HL-60/S4 treated with retinoic acid at 250 ng/mL for 4 days and 3 days (cell line): ENCODE measurements around the gene ARHGEF39.
"Not testable (repeated sequence)": the region's sequence is repeated elsewhere in the genome, so short reads cannot be mapped to it uniquely, and the experiment has no call there.

Experiments used
- in situ Hi-C: fragments of 300-500 bp; cut with MboI; formaldehyde crosslinking; loops from 2 replicates; pipeline ENCODE4 v1.7.0; 2022; ENCODE audit warnings: low sequenced_read_pairs

Gene ARHGEF39

DNA sequence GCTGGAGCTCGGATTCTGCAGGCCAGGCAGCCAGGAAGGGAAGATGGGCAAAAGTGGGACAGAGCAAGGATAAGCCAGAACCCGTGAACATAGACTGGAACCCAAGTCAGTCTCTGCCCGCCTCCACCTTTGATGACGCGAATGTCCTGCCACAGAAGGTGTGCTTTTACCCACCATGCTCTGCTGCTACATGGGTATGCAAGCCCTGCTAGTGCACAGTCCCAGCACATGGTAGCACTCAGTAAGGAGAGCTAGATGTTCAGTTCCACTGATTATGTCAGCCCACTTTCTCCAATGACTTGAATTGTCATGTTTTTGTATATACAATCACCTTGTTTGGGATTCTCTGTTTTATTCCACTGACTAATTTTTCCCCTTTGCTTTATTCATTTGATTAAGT, 35.4 kb downstream of the ARHGEF39 start:
- in situ Hi-C loops, result no loop called here

- in situ Hi-C loops, result no loop called here
Observed at GRCh38 chr9:35628389-35628991, 36.5 kb downstream of the ARHGEF39 start.

GRCh38 chr9:35627575-35627974, 37.4 kb downstream of the ARHGEF39 start:
- in situ Hi-C loops, result no loop called here

DNA sequence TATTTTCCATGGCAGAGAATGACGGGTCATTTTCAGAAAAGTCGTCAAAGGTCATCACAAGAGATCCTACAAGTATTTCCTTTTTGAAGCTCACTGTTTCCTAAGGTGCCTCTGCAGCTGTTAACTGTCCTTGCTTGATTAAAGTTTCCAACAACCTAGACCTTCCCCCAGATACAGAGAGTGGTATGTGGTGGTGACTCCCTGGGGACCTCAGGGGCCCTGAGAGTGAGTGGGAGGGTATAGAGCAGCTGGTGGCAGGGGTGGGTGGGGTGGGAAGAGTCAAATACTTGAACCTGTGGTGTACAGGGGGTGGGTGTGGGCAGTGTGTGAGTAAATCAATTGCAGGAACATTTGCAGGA, 45.2 kb downstream of the ARHGEF39 start:
- in situ Hi-C loops, result no loop called here

GRCh38 chr9:35618854-35619799, 45.9 kb downstream of the ARHGEF39 start:
- in situ Hi-C loops, result no loop called here

DNA sequence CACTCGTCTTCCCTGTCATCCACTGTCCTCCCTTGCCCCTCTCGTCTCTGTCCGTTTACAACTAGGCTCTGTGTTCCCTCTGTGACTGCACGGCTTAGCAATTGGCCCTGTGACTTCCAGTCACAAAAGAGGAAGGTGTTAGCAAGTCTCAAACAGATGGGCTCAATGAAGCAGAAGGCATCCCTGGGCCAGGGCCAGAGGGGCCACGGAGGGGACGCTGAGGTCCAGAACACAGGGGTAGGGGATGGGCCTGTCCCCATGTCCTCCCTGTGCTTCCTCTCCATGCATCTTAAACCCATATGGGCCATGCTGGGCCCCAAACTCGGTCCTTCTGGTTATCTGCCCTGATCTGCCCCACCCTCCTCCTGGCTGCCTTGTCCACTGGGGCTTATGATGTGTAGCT, 46.7 kb downstream of the ARHGEF39 start, which contains the start of gene CD72:
CD72 (minus strand) TSS at position 89 of the 403 bp plus-strand sequence. CDS start 110 bp downstream, outside the sequence.
- in situ Hi-C loops, result no loop called here

GRCh38 chr9:35617548-35617947, 47.4 kb downstream of the ARHGEF39 start:
- in situ Hi-C loops, result no loop called here

DNA sequence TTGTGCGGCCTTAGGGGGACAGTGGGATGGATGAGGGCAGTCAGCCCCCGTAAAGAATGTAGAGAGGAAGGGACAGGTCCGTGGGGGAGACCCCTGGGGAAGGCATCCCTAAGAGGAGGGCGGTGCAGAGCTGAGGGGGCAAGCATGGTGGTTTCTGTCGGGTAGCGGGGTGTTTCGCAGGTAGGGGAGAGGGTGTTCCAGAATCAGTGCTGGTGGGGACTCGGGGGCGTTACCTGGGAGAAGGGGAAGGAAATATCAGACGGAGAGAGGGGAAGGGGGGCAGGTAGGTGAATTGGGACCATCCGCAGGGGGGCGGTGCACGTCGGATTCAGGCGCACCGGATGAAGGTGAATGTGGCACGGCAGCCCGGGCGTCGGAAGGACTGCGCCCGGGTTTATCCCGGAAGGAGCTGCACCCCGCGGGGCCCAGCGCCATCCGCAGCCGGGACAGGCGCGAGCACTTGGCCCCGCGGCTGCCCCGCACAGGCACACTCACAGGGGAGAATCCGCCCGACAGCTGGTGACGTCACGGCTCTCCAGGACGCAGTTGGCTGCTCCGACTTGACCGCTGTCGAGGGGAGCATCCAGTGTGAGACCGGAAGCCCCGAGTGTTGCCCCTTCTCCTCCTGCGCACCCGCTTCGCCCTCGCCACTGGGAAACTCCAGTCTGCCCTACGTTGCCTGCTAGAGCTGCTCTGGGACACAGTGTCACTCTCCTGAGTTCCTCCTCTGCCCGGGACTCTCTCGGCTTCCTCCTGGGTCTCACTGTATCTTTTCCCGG, 48.1 kb downstream of the ARHGEF39 start:
- in situ Hi-C loops, result no loop called here

- in situ Hi-C loops, result no loop called here
Observed at GRCh38 chr9:35615981-35616680, 48.9 kb downstream of the ARHGEF39 start.

- in situ Hi-C loops, result no loop called here
Observed at GRCh38 chr9:35612843-35613242, 52.2 kb downstream of the ARHGEF39 start.

DNA sequence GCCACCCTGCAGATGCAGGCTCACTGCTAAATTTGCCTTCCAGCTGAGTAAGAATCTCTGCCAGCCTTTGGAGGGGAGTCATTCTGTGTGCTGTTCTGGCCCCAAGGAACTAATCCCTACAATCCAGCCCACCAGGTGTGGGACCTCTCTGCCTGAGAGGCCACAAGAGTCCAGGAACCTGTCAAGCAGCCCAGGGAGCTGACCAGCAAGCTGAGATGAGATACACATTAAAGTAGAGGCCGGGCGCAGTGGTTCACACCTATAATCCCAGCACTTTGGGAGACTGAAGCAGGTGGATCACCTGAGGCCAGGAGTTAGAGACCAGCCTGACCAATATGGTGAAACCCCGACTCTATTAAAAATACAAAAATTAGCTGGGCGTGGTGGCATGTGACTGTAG, 52.9 kb downstream of the ARHGEF39 start:
- in situ Hi-C loops, result not testable (repeated sequence)

- in situ Hi-C loops, result no loop called here
Observed at GRCh38 chr9:35611230-35611797, 53.7 kb downstream of the ARHGEF39 start.

DNA sequence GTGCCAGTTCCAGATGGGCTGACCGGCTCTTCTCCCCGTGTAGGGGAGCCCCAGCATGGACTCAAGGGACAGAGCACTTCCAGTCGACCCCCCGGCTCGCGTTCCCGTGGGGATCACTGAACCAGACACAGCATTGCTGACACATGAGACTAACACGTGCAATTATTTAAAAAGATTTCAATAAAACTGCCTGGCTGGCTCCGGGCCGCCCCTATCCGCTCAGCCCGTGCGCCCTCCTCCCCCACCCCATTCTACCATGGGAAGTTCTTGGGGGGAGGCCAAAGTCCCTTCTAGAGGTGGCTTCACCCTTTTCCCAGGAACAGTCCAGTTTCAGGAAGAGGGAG, 55.2 kb downstream of the ARHGEF39 start:
- in situ Hi-C loops, result no loop called here
